Brain microvascular endothelial cell (primary cell): ENCODE measurements around the gene MAD1L1.

Source experiments
- DNase-seq: peaks from one replicate; pipeline ENCODE4 v3.0.0-alpha.2; 2020
- H3K27ac ChIP-seq: fragments of 250-450 bp; sonication (Bioruptor Pico); 2 replicates; pipeline ENCODE4 v1.5.1; 2020; ENCODE audit warnings: mild to moderate bottlenecking, moderate library complexity
- H3K27me3 ChIP-seq: fragments of 250-450 bp; sonication (Bioruptor Pico); replicated peaks from 2 replicates; pipeline ENCODE4 v1.5.1; 2020; ENCODE audit warnings: mild to moderate bottlenecking
- H3K36me3 ChIP-seq: fragments of 250-450 bp; sonication (Bioruptor Pico); replicated peaks from 2 replicates; pipeline ENCODE4 v1.5.1; 2020; ENCODE audit warnings: mild to moderate bottlenecking
- H3K4me3 ChIP-seq: 2 replicates; pipeline ENCODE4 v1.5.1; 2011; ENCODE audit warnings: low read depth, mild to moderate bottlenecking, control low read depth, low read length, moderate library complexity
- in situ Hi-C: cut with HindIII; loops from 2 replicates; pipeline ENCODE4 v1.10.0; 2017; ENCODE audit warnings: low sequenced_read_pairs, low pct_ligation_motif_present
- TF ChIP-seq, protein P1 (sequence below): IDR thresholded peaks from 2 replicates; pipeline ENCODE4 v1.5.1; 2011; ENCODE audit warnings: low read depth, mild to moderate bottlenecking, moderate library complexity, low read length, control low read depth, inconsistent platforms; ENCODE audit errors: missing control alignments

Gene MAD1L1

GRCh38 chr7:1968397-1969111, 264.2 kb downstream of the MAD1L1 start:
- H3K27ac ChIP-seq: no peak overlapping the region
- no peaks in the 10 kb centered on the region for H3K36me3 ChIP-seq
- in situ Hi-C loops: no loop called here
- H3K27me3 ChIP-seq: no peaks in the 10 kb centered on the region
- H3K4me3 ChIP-seq: no peak overlapping the region
- no peak for DNase-seq
- TF ChIP-seq, protein P1, sequence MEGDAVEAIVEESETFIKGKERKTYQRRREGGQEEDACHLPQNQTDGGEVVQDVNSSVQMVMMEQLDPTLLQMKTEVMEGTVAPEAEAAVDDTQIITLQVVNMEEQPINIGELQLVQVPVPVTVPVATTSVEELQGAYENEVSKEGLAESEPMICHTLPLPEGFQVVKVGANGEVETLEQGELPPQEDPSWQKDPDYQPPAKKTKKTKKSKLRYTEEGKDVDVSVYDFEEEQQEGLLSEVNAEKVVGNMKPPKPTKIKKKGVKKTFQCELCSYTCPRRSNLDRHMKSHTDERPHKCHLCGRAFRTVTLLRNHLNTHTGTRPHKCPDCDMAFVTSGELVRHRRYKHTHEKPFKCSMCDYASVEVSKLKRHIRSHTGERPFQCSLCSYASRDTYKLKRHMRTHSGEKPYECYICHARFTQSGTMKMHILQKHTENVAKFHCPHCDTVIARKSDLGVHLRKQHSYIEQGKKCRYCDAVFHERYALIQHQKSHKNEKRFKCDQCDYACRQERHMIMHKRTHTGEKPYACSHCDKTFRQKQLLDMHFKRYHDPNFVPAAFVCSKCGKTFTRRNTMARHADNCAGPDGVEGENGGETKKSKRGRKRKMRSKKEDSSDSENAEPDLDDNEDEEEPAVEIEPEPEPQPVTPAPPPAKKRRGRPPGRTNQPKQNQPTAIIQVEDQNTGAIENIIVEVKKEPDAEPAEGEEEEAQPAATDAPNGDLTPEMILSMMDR: no peak

DNA sequence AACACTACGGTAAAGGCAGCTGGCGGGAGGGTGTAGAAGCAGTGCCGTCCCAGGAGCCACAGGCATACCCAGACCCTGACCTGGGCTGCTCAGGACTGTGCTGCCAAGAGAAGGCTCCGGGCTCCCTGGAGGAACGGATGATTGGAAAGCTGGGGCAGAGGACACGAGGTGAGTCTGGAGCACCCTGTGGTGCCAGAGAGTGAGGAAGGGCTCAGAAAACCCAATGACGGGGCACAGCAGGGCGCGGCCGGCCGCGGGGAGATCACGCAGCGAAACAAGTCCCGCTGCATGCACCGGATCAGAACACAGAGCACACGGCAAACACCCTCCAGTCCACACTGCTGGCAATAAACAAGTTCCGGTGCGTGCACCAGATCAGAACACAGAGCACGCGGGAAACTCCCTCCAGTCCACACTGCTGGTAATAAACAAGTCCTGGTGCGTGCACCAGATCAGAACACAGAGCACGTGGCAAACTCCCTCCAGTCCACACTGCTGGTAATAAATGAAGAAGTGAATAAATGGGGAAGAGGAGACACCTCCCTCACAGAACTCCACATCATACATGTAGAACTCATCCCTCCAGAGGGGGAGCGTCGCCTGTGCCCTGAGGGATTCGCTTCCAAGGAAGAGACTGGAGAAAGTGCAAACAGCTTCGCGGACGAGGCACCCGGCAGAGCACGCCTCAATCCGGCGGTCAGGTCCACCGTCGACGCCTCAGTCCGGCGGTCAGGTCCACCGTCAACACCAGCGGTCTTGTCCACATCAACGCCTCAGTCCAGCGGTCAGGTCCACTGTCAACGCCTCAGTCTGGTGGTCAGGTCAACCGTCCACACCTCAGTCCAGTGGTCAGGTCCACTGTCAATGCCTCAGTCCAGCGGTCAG, 265.0 kb downstream of the MAD1L1 start:
- in situ Hi-C loops: no loop called here
- no peak for DNase-seq
- H3K4me3 ChIP-seq: no peak overlapping the region
- no peaks in the 10 kb centered on the region for H3K27me3 ChIP-seq
- H3K36me3 ChIP-seq: no peaks in the 10 kb centered on the region
- TF ChIP-seq, protein P1: no peak
- no peak overlapping the region for H3K27ac ChIP-seq

GRCh38 chr7:1966631-1967200, 266.0 kb downstream of the MAD1L1 start:
- no peaks in the 10 kb centered on the region for H3K27me3 ChIP-seq
- in situ Hi-C loops: no loop called here
- H3K4me3 ChIP-seq: no peak overlapping the region
- H3K36me3 ChIP-seq: no peaks in the 10 kb centered on the region
- H3K27ac ChIP-seq: no peak overlapping the region
- DNase-seq: no peak
- TF ChIP-seq, protein P1: no peak

- DNase-seq: no peak
- TF ChIP-seq, protein P1: no peak
- H3K36me3 ChIP-seq: no peaks in the 10 kb centered on the region
- H3K27me3 ChIP-seq: no peaks in the 10 kb centered on the region
- H3K27ac ChIP-seq: no peak overlapping the region
- H3K4me3 ChIP-seq: no peak overlapping the region
- in situ Hi-C loops: no loop called here
These were observed 267.0 kb downstream of the MAD1L1 start for GRCh38 chr7:1965579-1966294.

DNA sequence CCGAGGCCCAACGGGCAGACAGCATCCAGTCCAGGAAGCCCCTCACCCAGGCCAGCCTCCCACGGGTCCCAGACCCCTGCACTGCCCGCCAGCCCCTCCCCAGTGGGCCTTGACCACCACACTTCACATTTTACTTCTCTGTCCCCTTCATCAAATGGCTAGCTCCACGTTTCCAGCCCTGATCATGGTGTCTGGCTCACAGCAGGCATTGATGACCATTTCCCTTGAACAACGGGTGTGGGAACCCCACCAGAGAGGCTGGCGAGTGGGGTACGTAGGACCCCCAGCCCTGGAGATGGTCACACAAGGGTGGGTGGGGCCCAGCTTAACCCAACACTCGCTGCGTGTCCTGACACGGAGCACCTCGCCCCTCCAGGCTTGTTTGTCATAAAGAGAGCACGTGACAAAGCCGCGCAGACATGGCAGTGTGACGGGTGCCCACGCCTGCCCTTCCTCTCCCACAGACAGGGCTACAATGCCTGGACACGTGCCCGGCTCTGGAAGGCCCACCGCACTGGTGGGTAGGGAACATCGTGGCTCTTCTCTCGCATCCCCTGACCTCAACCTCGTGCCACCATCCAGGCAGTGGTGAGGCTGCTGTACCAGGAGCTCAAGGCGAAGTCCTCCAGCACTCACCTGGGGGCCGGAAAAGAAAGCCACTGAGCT, 267.7 kb downstream of the MAD1L1 start:
- DNase-seq: no peak
- Histone ChIP-seq H3K27me3 (no peaks in the 10 kb centered on the region), H3K4me3 (no peak overlapping the region), H3K27ac (no peak overlapping the region), H3K36me3 (no peaks in the 10 kb centered on the region)
- TF ChIP-seq, protein P1: no peak
- in situ Hi-C loops: no loop called here
